HepG2 (cell line): ENCODE data around the gene PLCB2. TPM values are rescaled to one million over a fixed set of nuclear protein-coding genes. Genes with fewer than 3 reads are reported as not detected.
A peak's percentile ranks its signal among the peaks of the same experiment; 100 is the strongest.

Experiments used
- ATAC-seq: fragments of 200-7000 bp; cut with Tn5 transposase; 3 replicates; pipeline ENCODE4 v1.9.1; 2020; ENCODE audit warnings: mild to moderate bottlenecking, moderate library complexity
- BruUV-seq: library from RNA; stranded (reverse); fragments of 400-500 nt; replicated peaks from 2 replicates; lab custom pipeline; 2021; lab: Mats Ljungman, UMichigan
- CTCF ChIA-PET: fragments of 300-600 bp; formaldehyde crosslinking; extraction: SDS; loops from one replicate; lab custom pipeline; 2021; ENCODE audit warnings: low total read pairs, inconsistent platforms, low intra/inter-chr PET ratio; lab: Yijun Ruan, JAX
- POLR2A ChIA-PET: fragments of 350-600 bp; sonication (Branson Sonifier 250); formaldehyde crosslinking; loops from one replicate; lab custom pipeline; 2020; ENCODE audit warnings: antibody characterized with exemption, inconsistent platforms; lab: Yijun Ruan, JAX
- DNase-seq: peaks from one replicate; pipeline ENCODE4 v3.0.0-alpha.2; 2015; ENCODE audit warnings: low spot score
- FAIRE-seq: peaks from 3 replicates; lab custom pipeline; 2011; peaks lifted over from hg19 to GRCh38; lab: Jason Lieb, UNC
- H2AFZ ChIP-seq: one replicate; pipeline ENCODE4 v1.6.1; 2011; ENCODE audit warnings: low read length, inconsistent platforms
- H3K27ac ChIP-seq: fragments of 300-600 bp; 3 replicates; pipeline ENCODE4 v1.8.0; 2011; ENCODE audit warnings: mixed run types, mild to moderate bottlenecking, mixed read lengths, low read length, inconsistent platforms; ENCODE audit not compliant: insufficient read depth; ENCODE audit errors: extremely low read length
- H3K27me3 ChIP-seq, 2 experiments: fragments of 200-600 bp in 1 of 2; 2 replicates in 1 of 2; 3 replicates in 1 of 2; pipeline versions ENCODE4 v1.6.0 to v1.8.0; 2011; ENCODE audit warnings: low read length in 2 of 2, mild to moderate bottlenecking in 2 of 2, moderate library complexity in 2 of 2, inconsistent platforms in 1 of 2; ENCODE audit not compliant: insufficient read depth in 2 of 2, control insufficient read depth in 1 of 2
- H3K36me3 ChIP-seq, 2 experiments: fragments of 200-600 bp in 1 of 2; replicated peaks in 1 of 2; 2 replicates in 1 of 2; 3 replicates in 1 of 2; pipeline versions ENCODE4 v1.5.1 to v1.8.0; 2011; ENCODE audit warnings: low read length in 2 of 2, inconsistent platforms in 1 of 2; ENCODE audit not compliant: insufficient read depth in 2 of 2, control insufficient read depth in 1 of 2
- H3K4me1 ChIP-seq: 2 replicates; pipeline ENCODE4 v1.5.1; 2012; ENCODE audit warnings: low read length, inconsistent platforms; ENCODE audit not compliant: insufficient read depth
- H3K4me2 ChIP-seq: 2 replicates; pipeline ENCODE4 v1.6.0; 2011; ENCODE audit warnings: low read depth, low read length, inconsistent platforms
- H3K4me3 ChIP-seq, 3 experiments: fragments of 200-600 bp in 1 of 3; sonication (generic), shearing (Covaris generic) in 1 of 3; replicated peaks in 1 of 3; 2 replicates each; pipeline ENCODE4 v1.5.1; 2011 to 2016; ENCODE audit warnings: low read length in 3 of 3, inconsistent platforms in 2 of 3, low read depth in 2 of 3, mild to moderate bottlenecking in 2 of 3, control low read depth in 1 of 3, mixed read lengths in 1 of 3; ENCODE audit not compliant: insufficient read depth in 1 of 3
- H3K79me2 ChIP-seq: one replicate; pipeline ENCODE4 v1.6.1; 2011; ENCODE audit warnings: low read length, inconsistent platforms; ENCODE audit not compliant: insufficient read depth
- H3K9ac ChIP-seq: 2 replicates; pipeline ENCODE4 v1.6.0; 2011; ENCODE audit warnings: mild to moderate bottlenecking, low read depth, low read length, inconsistent platforms; ENCODE audit not compliant: insufficient read depth
- H3K9me3 ChIP-seq: 2 replicates; pipeline ENCODE4 v1.5.1; 2012; ENCODE audit warnings: mild to moderate bottlenecking, low read length
- H4K20me1 ChIP-seq: 2 replicates; pipeline ENCODE4 v1.6.0; 2011; ENCODE audit warnings: inconsistent platforms, mild to moderate bottlenecking, low read length, moderate library complexity; ENCODE audit not compliant: insufficient read depth
- AGO1 ChIP-seq: fragments of 200-400 bp; formaldehyde crosslinking; IDR thresholded peaks from 2 replicates; pipeline ENCODE4 v1.6.1; 2017; ENCODE audit warnings: mild to moderate bottlenecking, low read depth, low read length, moderate library complexity; ENCODE audit not compliant: poor library complexity, severe bottlenecking
- DMAP1 ChIP-seq: IDR thresholded peaks from 2 replicates; pipeline ENCODE4 v1.6.1; 2016
- PHF21A ChIP-seq: sonication (generic); formaldehyde crosslinking; IDR thresholded peaks from 2 replicates; pipeline ENCODE4 v1.5.0; 2020; ENCODE audit warnings: mild to moderate bottlenecking, missing genetic modification reagents
- TAF1 ChIP-seq: sonication (generic); formaldehyde crosslinking; IDR thresholded peaks from 2 replicates; pipeline ENCODE4 v1.4.0; 2020; ENCODE audit warnings: missing genetic modification reagents
- XRCC5 ChIP-seq: fragments of 200-400 bp; formaldehyde crosslinking; optimal IDR thresholded peaks from 2 replicates; pipeline ENCODE3; 2017; ENCODE audit warnings: mild to moderate bottlenecking, low read length
- ZFP41 ChIP-seq: sonication (generic); formaldehyde crosslinking; IDR thresholded peaks from 2 replicates; pipeline ENCODE4 v1.4.0; 2020; ENCODE audit warnings: mild to moderate bottlenecking, missing genetic modification reagents, borderline replicate concordance
- ZNF17 ChIP-seq: sonication (generic); formaldehyde crosslinking; IDR thresholded peaks from 2 replicates; pipeline ENCODE4 v1.5.0; 2020; ENCODE audit warnings: mild to moderate bottlenecking, missing genetic modification reagents
- ZNF546 ChIP-seq: sonication (generic); formaldehyde crosslinking; conservative IDR thresholded peaks from 2 replicates; pipeline ENCODE4 v1.8.1; 2023; ENCODE audit warnings: mild to moderate bottlenecking, missing genetic modification reagents
- WGBS: methylation state at CpG from one replicate; pipeline ENCODE4 v1.1.6; 2017; ENCODE audit warnings: low lambda C conversion rate; 5-methylcytosine and 5-hydroxymethylcytosine counted together
- in situ Hi-C: cut with HindIII; loops from 2 replicates; pipeline ENCODE4 v1.10.0; 2017; ENCODE audit warnings: low pct_unique_long_range_greater_than_20kb; ENCODE audit not compliant: extremely low pct_ligation_motif_present
- intact Hi-C: fragments of 100-400 bp; cut with micrococcal nuclease; formaldehyde crosslinking; loops from one replicate; pipeline ENCODE4 v1.10.0; 2022; ENCODE audit not compliant: unreplicated experiment
- polyA plus RNA-seq, 8 experiments: library from polyadenylated mRNA; depleted of rRNA in 3 of 8; stranded (reverse) in 7 of 8; unstranded in 1 of 8; fragments of >200 nt; fragmentation: Illumina TruSeq in 4 of 8; extraction: Trizol in 4 of 8; gene quantifications; 2 replicates each; pipeline versions ENCODE4 v1.2.1 to v1.2.3, GENCODE V29; 2011 to 2016; ENCODE audit warnings: low read depth in 4 of 8, missing spikeins in 1 of 8, mixed read lengths in 1 of 8; ENCODE audit not compliant: insufficient read depth in 1 of 8
- total RNA-seq, 5 experiments: library from RNA; depleted of rRNA; stranded (reverse); fragments of >200 nt; fragmentation: Illumina TruSeq; extraction: Trizol; gene quantifications; 2 replicates each; pipeline ENCODE4 v1.2.3, GENCODE V29; 2016; ENCODE audit warnings: low read depth in 1 of 5

The PLCB2 gene
- total and polyA plus RNA-seq, 2 of the 13 experiments (the other 11 are each of a cell fraction or from before 2014, with no cell fraction given) = 0.11 TPM; not detected in 1

DNA sequence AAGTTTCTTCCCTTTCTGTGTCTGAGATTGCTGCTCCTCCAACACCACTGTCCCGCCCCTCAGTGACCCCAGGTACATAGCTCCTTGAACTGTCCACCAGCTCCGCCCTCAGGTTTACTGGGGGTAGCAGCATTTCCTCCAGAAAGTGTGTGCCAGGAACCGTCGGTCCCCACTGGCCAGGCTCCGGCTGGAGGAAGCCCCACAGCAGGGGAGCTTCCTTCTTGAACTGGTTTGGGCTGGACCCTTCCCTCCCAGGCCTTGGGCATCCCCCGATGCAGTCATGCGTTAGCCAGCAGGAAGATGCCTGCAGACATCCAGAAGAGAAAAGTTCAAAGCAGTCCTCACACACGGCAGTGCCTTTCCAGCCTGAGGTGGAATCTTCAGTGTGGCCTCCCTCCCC is 49.2 kb downstream of the PLCB2 start (continued):
- TF ChIP-seq ZNF17 (CRISPR knock-in tag) (no peak), TAF1 (no peak), AGO1 (no peak)

DNA sequence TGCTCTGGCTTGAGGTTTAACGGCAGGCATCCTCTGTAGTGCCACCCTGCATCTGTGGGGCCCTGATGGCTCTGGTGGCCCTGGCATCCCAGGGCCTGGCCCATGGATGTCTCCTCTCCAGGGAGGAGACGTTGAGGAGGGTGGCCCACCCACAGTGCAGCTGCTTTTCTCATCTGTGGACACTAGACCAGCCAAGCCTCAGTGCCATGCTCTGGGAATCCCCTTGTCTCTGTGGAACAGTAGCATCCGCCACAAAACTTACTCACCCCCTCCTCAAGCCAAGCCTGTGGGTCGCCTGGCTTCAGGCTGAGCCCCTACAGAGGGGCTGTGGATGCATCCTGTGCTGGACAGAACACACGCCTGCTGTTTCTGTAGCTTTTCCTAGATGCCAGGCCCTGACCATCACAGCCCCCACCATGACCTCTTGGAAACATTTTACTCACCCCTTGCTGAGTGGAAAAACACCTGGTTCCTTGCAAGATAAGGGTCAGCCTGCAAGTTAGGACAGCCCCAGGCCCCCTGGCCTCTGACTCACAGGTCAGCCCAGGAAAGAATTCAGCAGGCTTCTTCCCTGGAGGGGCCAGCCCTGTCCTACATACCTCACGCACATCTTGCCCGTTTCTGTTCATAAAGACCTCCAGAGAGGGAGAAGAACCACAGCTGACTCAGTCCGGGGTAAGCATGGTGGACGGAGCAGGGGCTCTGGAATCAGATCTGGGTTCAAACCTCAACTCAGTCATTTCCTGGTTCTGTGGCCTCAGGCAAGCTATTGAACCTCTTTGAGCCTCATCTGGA is 49.9 kb downstream of the PLCB2 start:
- Histone ChIP-seq H4K20me1 (no peaks in the 10 kb centered on the region), H2AFZ (no peak overlapping the region), H3K4me3 (no peak overlapping the region), H3K27me3 (peaks cover 3 to 46% of the 10 kb centered on the region in 2 experiments; a peak in 4 of 5 replicates), H3K27ac (no peak overlapping the region), H3K9ac (no peak overlapping the region)
- no TSS peak for BruUV-seq
- intact Hi-C loops (no loop called here), in situ Hi-C loops (no loop called here)
- ATAC-seq = no peak
- POLR2A ChIA-PET = no interaction called here
- WGBS = 39% methylated on average over 7 of the region's 9 CpGs
- no peak for TF ChIP-seq ZFP41
- no peak for TF ChIP-seq DMAP1 (CRISPR knock-in tag)
- TF ChIP-seq XRCC5 = peak; percentile 10
- no peak for TF ChIP-seq PHF21A
- no peak for TF ChIP-seq ZNF546 (CRISPR knock-in tag)
- TF ChIP-seq, all 625 proteins: peak for 1
- DNase-seq (no peak), FAIRE-seq (no peak)
- Histone ChIP-seq H3K36me3 (no peaks in the 10 kb centered on the region), H3K79me2 (no peaks in the 10 kb centered on the region), H3K4me2 (no peak overlapping the region), H3K4me1 (peaks cover 20% of the 10 kb centered on the region), H3K9me3 (no peaks in the 10 kb centered on the region)
- CTCF ChIA-PET = no interaction called here
